Activated naive CD4-positive, alpha-beta T cell treated with anti-CD3 and anti-CD28 coated beads for 36 hours (primary cell): ENCODE results near the gene WDR38. TPM values are rescaled to one million over a fixed set of nuclear protein-coding genes. Genes with fewer than 3 reads are reported as not detected.

Source experiments
- CTCF ChIA-PET: fragments of 350-600 bp; sonication (Branson Sonifier 250); formaldehyde crosslinking; loops from one replicate; lab custom pipeline; 2021; ENCODE audit warnings: antibody characterized with exemption; lab: Charles Lee
- DNase-seq: peaks from one replicate; pipeline ENCODE4 v3.0.0-alpha.2; 2020
- H3K27ac Mint-ChIP-seq: one replicate; pipeline ENCODE4 v1.8.0; 2021; ENCODE audit warnings: mild to moderate bottlenecking, mixed read lengths
- H3K27me3 Mint-ChIP-seq: one replicate; pipeline ENCODE4 v1.8.0; 2021; ENCODE audit warnings: low read depth, mixed read lengths
- H3K36me3 Mint-ChIP-seq: one replicate; pipeline ENCODE4 v1.8.0; 2021; ENCODE audit warnings: low read depth, mixed read lengths
- H3K4me1 Mint-ChIP-seq: one replicate; pipeline ENCODE4 v1.8.0; 2021; ENCODE audit warnings: low read depth, mixed read lengths
- H3K4me3 Mint-ChIP-seq: one replicate; pipeline ENCODE4 v1.8.0; 2021; ENCODE audit warnings: mild to moderate bottlenecking, moderate library complexity, mixed read lengths
- H3K9me3 Mint-ChIP-seq: one replicate; pipeline ENCODE4 v1.8.0; 2021; ENCODE audit warnings: mixed read lengths
- intact Hi-C: fragments of 100-400 bp; cut with micrococcal nuclease; formaldehyde crosslinking; loops from one replicate; pipeline ENCODE4 v1.15.1; 2023
- total RNA-seq, 2 experiments: library from RNA; stranded (reverse); gene quantifications; one replicate each; pipeline ENCODE4 v1.2.3, GENCODE V29; 2021

Gene WDR38
- total RNA-seq, 2 experiments from 2014 or later, result not detected

- Mint-ChIP-seq H3K27ac (no peak overlapping the region), H3K9me3 (no peaks in the 10 kb centered on the region), H3K4me1 (peaks cover 11% of the 10 kb centered on the region), H3K36me3 (peaks cover 50% of the 10 kb centered on the region), H3K4me3 (no peak overlapping the region), H3K27me3 (no peaks in the 10 kb centered on the region)
- intact Hi-C loops, result no loop called here
- DNase-seq, result no peak
- CTCF ChIA-PET, result no interaction called here
Observed at GRCh38 chr9:124897570-124898460, 44.6 kb downstream of the WDR38 start.

GRCh38 chr9:124899845-124900244 is 46.6 kb downstream of the WDR38 start:
- no peaks in the 10 kb centered on the region for H3K9me3 Mint-ChIP-seq
- DNase-seq, result no peak
- no peak overlapping the region for H3K4me3 Mint-ChIP-seq
- no peaks in the 10 kb centered on the region for H3K27me3 Mint-ChIP-seq
- H3K4me1 Mint-ChIP-seq, result peaks cover 6% of the 10 kb centered on the region
- CTCF ChIA-PET, result no interaction called here
- peaks cover 42% of the 10 kb centered on the region for H3K36me3 Mint-ChIP-seq
- no peak overlapping the region for H3K27ac Mint-ChIP-seq
- intact Hi-C loops, result no loop called here

- H3K27me3 Mint-ChIP-seq, result no peaks in the 10 kb centered on the region
- no peak overlapping the region for H3K4me3 Mint-ChIP-seq
- CTCF ChIA-PET, result no interaction called here
- H3K9me3 Mint-ChIP-seq, result no peaks in the 10 kb centered on the region
- H3K4me1 Mint-ChIP-seq, result no peaks in the 10 kb centered on the region
- H3K27ac Mint-ChIP-seq, result no peak overlapping the region
- intact Hi-C loops, result no loop called here
- H3K36me3 Mint-ChIP-seq, result peaks cover 38% of the 10 kb centered on the region
- no peak for DNase-seq
Observed at GRCh38 chr9:124906966-124907365, 53.7 kb downstream of the WDR38 start.

Other genes with a start within 250 kb of the WDR38 start
- 1 to 10 TPM; 1.8 TPM for gene NR6A1, start 82.1 kb upstream of the WDR38 start, total RNA-seq
- gene OLFML2A, start 76.3 kb upstream of the WDR38 start, total RNA-seq, result not detected
- 1,000 to 10,000 TPM; 2,701 to 2,729 TPM for gene RPL35, start 8.5 kb downstream of the WDR38 start, total RNA-seq
- 100 to 1,000 TPM; 116 to 123 TPM for gene ARPC5L, start 8.7 kb downstream of the WDR38 start, total RNA-seq
- 10 to 100 TPM; 14.3 to 15.8 TPM for gene GOLGA1, start 87.6 kb downstream of the WDR38 start, total RNA-seq